ENCODE results near the gene VAV3.

DNA sequence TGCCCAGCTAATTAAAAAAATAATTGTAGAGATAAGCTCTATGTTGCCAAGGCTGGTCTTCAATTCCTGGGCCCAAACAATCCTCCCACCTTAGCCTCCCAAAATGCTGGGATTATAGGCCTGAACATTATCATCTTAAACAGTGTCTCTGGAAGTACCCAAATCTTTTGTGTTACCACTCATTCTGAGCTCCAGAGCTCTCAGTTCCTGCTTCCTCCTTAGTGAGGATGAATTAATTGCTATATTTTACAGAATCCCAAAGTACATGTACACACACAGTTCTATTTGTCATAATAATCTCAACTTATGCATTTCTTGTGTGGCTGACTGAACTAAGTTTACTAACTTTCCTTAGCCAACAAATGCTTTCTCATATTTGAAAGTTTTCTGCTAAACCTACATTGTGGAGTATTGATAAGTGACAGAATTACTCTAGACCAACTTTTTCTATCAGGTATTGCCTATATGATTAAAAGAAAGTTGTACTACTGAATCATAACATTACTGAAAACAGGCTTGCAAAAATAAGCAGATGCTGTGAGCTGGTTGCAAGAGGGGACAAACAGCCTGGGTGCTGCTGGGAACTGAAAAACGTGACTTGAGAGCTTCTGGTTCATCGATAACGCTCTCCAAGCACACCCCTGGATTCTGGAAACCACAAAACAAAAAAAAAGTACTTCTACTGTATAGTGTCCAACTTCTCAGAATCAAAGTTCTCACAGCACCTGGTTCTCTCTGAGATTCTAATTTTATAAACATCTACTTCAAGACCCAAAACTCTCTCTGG is 15.3 kb downstream of the VAV3 start:
- TF ChIP-seq, protein P1, sequence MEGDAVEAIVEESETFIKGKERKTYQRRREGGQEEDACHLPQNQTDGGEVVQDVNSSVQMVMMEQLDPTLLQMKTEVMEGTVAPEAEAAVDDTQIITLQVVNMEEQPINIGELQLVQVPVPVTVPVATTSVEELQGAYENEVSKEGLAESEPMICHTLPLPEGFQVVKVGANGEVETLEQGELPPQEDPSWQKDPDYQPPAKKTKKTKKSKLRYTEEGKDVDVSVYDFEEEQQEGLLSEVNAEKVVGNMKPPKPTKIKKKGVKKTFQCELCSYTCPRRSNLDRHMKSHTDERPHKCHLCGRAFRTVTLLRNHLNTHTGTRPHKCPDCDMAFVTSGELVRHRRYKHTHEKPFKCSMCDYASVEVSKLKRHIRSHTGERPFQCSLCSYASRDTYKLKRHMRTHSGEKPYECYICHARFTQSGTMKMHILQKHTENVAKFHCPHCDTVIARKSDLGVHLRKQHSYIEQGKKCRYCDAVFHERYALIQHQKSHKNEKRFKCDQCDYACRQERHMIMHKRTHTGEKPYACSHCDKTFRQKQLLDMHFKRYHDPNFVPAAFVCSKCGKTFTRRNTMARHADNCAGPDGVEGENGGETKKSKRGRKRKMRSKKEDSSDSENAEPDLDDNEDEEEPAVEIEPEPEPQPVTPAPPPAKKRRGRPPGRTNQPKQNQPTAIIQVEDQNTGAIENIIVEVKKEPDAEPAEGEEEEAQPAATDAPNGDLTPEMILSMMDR (IDR thresholded peaks at IDR 0.05): no peak
- no peak for TF ChIP-seq POLR2A (IDR thresholded peaks at IDR 0.05)
